Omental fat pad (tissue), 4 donors: ENCODE results near the gene MGMT. TPM values are rescaled to one million over a fixed set of nuclear protein-coding genes. Genes with fewer than 3 reads are reported as not detected.

Source experiments
- ATAC-seq: fragments of 150-250 bp; one replicate; pipeline ENCODE4 v1.9.1; 2016; ENCODE audit warnings: mild to moderate bottlenecking, moderate library complexity; ENCODE audit not compliant: low FRiP score
- DNase-seq: peaks from one replicate; pipeline ENCODE4 v3.0.0-alpha.2; 2019; ENCODE audit warnings: low spot score
- CTCF ChIP-seq, 3 donors: fragments of 450-650 bp; IDR thresholded peaks; one replicate each; pipeline ENCODE4 v1.5.1; 2016 to 2017; ENCODE audit warnings: antibody characterized with exemption in 3 of 3, mild to moderate bottlenecking in 3 of 3, moderate library complexity in 2 of 3
- total RNA-seq, 4 donors: library from RNA; depleted of rRNA; stranded (reverse); fragments of >200 nt; gene quantifications; one replicate each; pipeline ENCODE4 v1.1.0, GENCODE V29; 2016

MGMT gene
- total RNA-seq, 4 donors from 2014 or later: 27.3 to 56.6 (median 35.4) TPM

- TF ChIP-seq CTCF (IDR thresholded peaks at IDR 0.05): no peak
- DNase-seq: no peak
- no peak for ATAC-seq
Observed at GRCh38 chr10:129531195-129531968, 64.3 kb downstream of the MGMT start.

- DNase-seq (no peak), ATAC-seq (no peak)
- no peak for TF ChIP-seq CTCF (IDR thresholded peaks at IDR 0.05)
Observed at GRCh38 chr10:129531969-129532660, 65.1 kb downstream of the MGMT start.

GRCh38 chr10:129532838-129533237, 65.8 kb downstream of the MGMT start:
- DNase-seq (no peak), ATAC-seq (no peak)
- no peak for TF ChIP-seq CTCF (IDR thresholded peaks at IDR 0.05)

- no peak for TF ChIP-seq CTCF (IDR thresholded peaks at IDR 0.05)
- ATAC-seq (no peak), DNase-seq (no peak)
Observed at GRCh38 chr10:129533281-129533680, 66.2 kb downstream of the MGMT start.

- no peak for DNase-seq
- TF ChIP-seq CTCF (IDR thresholded peaks at IDR 0.05): no peak
- no peak for ATAC-seq
Observed at GRCh38 chr10:129534826-129535225, 67.8 kb downstream of the MGMT start.

GRCh38 chr10:129536336-129536735, 69.3 kb downstream of the MGMT start:
- no peak for ATAC-seq
- TF ChIP-seq CTCF (IDR thresholded peaks at IDR 0.05): no peak
- no peak for DNase-seq

- ATAC-seq: no peak
- no peak for TF ChIP-seq CTCF (IDR thresholded peaks at IDR 0.05)
- no peak for DNase-seq
Observed at GRCh38 chr10:129537151-129537550, 70.1 kb downstream of the MGMT start.
